BE2C (cell line): ENCODE results near the gene TMEM200B.
"Not testable (repeated sequence)": the region's sequence is repeated elsewhere in the genome, so short reads cannot be mapped to it uniquely, and the experiment has no call there.

Source experiments
- DNase-seq: peaks from one replicate; pipeline ENCODE4 v3.0.0-alpha.2; 2020
- H3K27me3 ChIP-seq: fragments of 250-450 bp; sonication (Bioruptor Pico); 2 replicates; pipeline ENCODE4 v1.5.1; 2020; ENCODE audit warnings: mild to moderate bottlenecking
- H3K36me3 ChIP-seq: fragments of 250-450 bp; sonication (Bioruptor Pico); 2 replicates; pipeline ENCODE4 v1.5.1; 2020; ENCODE audit warnings: mild to moderate bottlenecking
- H3K4me1 ChIP-seq: fragments of 250-450 bp; sonication (Bioruptor Pico); 2 replicates; pipeline ENCODE4 v1.5.1; 2020
- H3K4me3 ChIP-seq: 2 replicates; pipeline ENCODE4 v1.5.1; 2011; ENCODE audit warnings: low read depth, low read length
- H3K9me3 ChIP-seq: fragments of 250-450 bp; sonication (Bioruptor Pico); 2 replicates; pipeline ENCODE4 v1.5.1; 2020
- TF ChIP-seq, protein P1 (sequence below): IDR thresholded peaks from 2 replicates; pipeline ENCODE4 v1.5.1; 2012; ENCODE audit warnings: mild to moderate bottlenecking, low read depth, low read length

The TMEM200B gene

DNA sequence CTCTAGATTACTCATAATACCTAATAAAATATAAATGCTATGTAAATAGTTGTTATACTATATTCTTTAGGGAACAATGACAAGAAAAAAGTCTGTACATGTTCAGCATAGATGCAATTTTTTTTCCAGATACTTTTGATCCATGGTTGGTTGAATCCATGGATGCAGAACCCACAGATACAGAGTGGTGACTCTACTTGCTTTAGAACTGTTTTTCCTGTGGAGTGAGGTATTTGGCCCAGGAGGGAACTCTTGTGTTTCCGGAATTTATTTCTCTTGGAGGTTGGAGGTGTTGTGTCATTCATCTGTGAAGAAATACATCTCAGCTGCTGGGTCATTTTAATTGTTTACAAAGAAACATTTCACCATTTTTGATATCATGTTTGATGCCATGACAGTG is 28.7 kb downstream of the TMEM200B start:
- Histone ChIP-seq H3K4me3 (no peak overlapping the region), H3K36me3 (no peaks in the 10 kb centered on the region), H3K4me1 (peaks cover 3% of the 10 kb centered on the region), H3K9me3 (no peaks in the 10 kb centered on the region), H3K27me3 (no peaks in the 10 kb centered on the region)
- DNase-seq = no peak
- TF ChIP-seq, protein P1, sequence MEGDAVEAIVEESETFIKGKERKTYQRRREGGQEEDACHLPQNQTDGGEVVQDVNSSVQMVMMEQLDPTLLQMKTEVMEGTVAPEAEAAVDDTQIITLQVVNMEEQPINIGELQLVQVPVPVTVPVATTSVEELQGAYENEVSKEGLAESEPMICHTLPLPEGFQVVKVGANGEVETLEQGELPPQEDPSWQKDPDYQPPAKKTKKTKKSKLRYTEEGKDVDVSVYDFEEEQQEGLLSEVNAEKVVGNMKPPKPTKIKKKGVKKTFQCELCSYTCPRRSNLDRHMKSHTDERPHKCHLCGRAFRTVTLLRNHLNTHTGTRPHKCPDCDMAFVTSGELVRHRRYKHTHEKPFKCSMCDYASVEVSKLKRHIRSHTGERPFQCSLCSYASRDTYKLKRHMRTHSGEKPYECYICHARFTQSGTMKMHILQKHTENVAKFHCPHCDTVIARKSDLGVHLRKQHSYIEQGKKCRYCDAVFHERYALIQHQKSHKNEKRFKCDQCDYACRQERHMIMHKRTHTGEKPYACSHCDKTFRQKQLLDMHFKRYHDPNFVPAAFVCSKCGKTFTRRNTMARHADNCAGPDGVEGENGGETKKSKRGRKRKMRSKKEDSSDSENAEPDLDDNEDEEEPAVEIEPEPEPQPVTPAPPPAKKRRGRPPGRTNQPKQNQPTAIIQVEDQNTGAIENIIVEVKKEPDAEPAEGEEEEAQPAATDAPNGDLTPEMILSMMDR = no peak

DNA sequence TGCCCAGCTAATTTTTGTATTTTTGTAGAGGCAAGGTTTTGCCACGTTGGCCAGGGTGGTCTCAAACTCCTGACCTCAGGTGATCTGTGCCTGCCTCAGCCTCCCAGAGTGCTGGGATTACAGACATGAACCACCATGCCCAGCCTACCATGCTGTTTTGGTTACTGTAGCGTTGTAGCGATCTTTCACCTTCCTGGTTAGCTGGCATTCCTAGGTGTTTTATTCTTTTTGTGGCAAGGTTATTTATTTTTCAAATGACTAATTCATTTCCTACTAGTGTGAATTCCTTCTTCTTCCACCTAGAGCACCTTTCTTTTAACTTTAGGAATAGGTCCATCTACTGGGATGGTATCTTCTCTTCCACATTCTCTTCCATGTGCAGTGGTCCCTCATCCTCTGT is 29.3 kb downstream of the TMEM200B start:
- no peaks in the 10 kb centered on the region for H3K27me3 ChIP-seq
- DNase-seq = no peak
- no peak overlapping the region for H3K4me3 ChIP-seq
- no peaks in the 10 kb centered on the region for H3K36me3 ChIP-seq
- TF ChIP-seq, protein P1 = no peak
- no peaks in the 10 kb centered on the region for H3K9me3 ChIP-seq
- peaks cover 3% of the 10 kb centered on the region for H3K4me1 ChIP-seq

GRCh38 chr1:29092704-29093103 is 31.0 kb downstream of the TMEM200B start:
- not testable (repeated sequence) for DNase-seq, H3K27me3 ChIP-seq, H3K4me3 ChIP-seq, H3K9me3 ChIP-seq, H3K36me3 ChIP-seq, H3K4me1 ChIP-seq

DNA sequence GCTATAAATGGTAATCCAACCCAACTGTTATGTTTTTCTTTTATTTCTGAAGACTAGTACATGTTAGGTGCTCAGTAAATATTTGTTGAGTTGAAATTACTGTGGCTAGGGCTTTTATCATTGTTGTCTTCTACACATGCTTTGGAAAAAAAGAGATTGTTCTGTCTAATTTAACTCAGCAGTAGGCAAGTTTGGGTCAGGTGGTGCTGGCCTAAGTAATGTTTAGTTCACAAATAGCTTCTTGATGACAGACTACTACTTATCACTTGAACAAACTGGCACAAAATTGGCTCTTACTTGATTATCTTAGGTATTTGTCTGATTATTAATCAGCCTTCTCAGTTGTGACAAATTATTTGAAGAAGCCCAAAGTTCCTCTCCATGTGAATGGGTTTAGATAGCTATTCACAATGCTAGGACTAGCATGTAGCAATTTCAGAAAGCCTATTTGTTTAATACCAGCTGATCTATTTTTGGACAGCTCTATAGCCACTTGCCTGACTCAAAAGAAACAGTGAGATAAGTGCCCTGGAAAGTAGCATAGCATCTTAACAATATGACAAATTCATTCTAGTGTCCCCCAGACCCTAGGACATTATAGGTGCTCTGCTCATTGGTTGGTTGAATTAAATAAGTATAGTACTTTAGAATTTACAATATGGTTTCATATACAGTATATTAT is 32.6 kb downstream of the TMEM200B start:
- no peak for DNase-seq
- TF ChIP-seq, protein P1 = no peak
- Histone ChIP-seq H3K4me3 (no peak overlapping the region), H3K4me1 (0 out of 2 replicates have a peak, but pooled peaks cover 3% of the 10 kb centered on the region), H3K9me3 (no peaks in the 10 kb centered on the region), H3K27me3 (no peaks in the 10 kb centered on the region), H3K36me3 (no peaks in the 10 kb centered on the region)

DNA sequence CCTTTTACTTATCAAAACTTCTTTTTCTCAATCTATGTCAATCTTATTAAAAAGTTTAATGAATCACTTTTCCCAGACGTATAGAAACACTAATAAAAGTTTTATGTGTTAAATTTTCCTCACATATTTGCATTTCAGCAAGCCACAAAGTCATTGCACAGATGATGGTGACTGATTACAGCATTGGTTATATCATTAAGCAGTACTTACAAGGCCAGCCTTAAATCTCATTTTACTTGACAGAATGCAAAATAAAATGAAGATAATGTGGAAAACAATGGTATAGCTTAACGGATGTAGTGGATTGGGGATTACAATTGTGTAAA is 39.5 kb downstream of the TMEM200B start:
- TF ChIP-seq, protein P1 = no peak
- Histone ChIP-seq H3K9me3 (no peaks in the 10 kb centered on the region), H3K27me3 (no peaks in the 10 kb centered on the region), H3K4me1 (no peaks in the 10 kb centered on the region), H3K36me3 (no peaks in the 10 kb centered on the region), H3K4me3 (no peak overlapping the region)
- DNase-seq = no peak

- Histone ChIP-seq H3K36me3 (no peaks in the 10 kb centered on the region), H3K27me3 (no peaks in the 10 kb centered on the region), H3K4me1 (no peaks in the 10 kb centered on the region), H3K9me3 (no peaks in the 10 kb centered on the region), H3K4me3 (no peak overlapping the region; the same call in 1 of the 2 replicates)
- DNase-seq = peak; percentile 41
- TF ChIP-seq, protein P1 = no peak
Observed at GRCh38 chr1:29083317-29084195, 40.1 kb downstream of the TMEM200B start.
